Neural cell (in vitro differentiated cells): Measurements from ENCODE around the gene C12orf42.

Source experiments
- CTCF ChIP-seq: fragments of 450-650 bp; IDR thresholded peaks from 2 replicates; pipeline ENCODE4 v1.5.1; 2014; ENCODE audit warnings: antibody characterized with exemption, mild to moderate bottlenecking, moderate library complexity; ENCODE audit not compliant: poor library complexity, severe bottlenecking
- EP300 ChIP-seq: fragments of 450-650 bp; conservative IDR thresholded peaks from 2 replicates; pipeline ENCODE4 v1.6.1; 2014; ENCODE audit warnings: antibody characterized with exemption, mild to moderate bottlenecking, moderate library complexity; ENCODE audit not compliant: poor library complexity, severe bottlenecking
- POLR2AphosphoS5 ChIP-seq: IDR thresholded peaks from 2 replicates; pipeline ENCODE4 v1.6.1; 2012
- REST ChIP-seq: IDR thresholded peaks from 2 replicates; pipeline ENCODE4 v1.6.1; 2012; ENCODE audit warnings: borderline replicate concordance
- TAF1 ChIP-seq: IDR thresholded peaks from 2 replicates; pipeline ENCODE4 v1.6.1; 2012; ENCODE audit warnings: low read depth

- no peak for TF ChIP-seq CTCF
- TF ChIP-seq REST = no peak
- no peak for TF ChIP-seq POLR2AphosphoS5
- no peak for TF ChIP-seq TAF1
- no peak for TF ChIP-seq EP300
Observed at GRCh38 chr12:103423516-103423910, 72.3 kb downstream of the C12orf42 start.
